Nephron (organoid): ENCODE measurements around the gene SETBP1.

Source experiments
- H3K27ac Mint-ChIP-seq, 3 experiments: 2 replicates each; pipeline ENCODE4 v1.8.0; 2020; ENCODE audit warnings: mixed read lengths in 3 of 3, mild to moderate bottlenecking in 2 of 3, moderate library complexity in 1 of 3
- H3K27me3 Mint-ChIP-seq: 2 replicates; pipeline ENCODE4 v1.8.0; 2021; ENCODE audit warnings: low read depth, mild to moderate bottlenecking, moderate library complexity, mixed read lengths
- H3K36me3 Mint-ChIP-seq: 2 replicates; pipeline ENCODE4 v1.8.0; 2020; ENCODE audit warnings: low read depth, mixed read lengths
- H3K4me1 Mint-ChIP-seq: 2 replicates; pipeline ENCODE4 v1.8.0; 2020; ENCODE audit warnings: mixed read lengths
- H3K4me3 Mint-ChIP-seq, 3 experiments: 2 replicates each; pipeline ENCODE4 v1.8.0; 2020; ENCODE audit warnings: mild to moderate bottlenecking in 3 of 3, mixed read lengths in 3 of 3, moderate library complexity in 2 of 3
- H3K9me3 Mint-ChIP-seq: 2 replicates; pipeline ENCODE4 v1.8.0; 2020; ENCODE audit warnings: mixed read lengths
- CTCF ChIP-seq, 3 experiments: fragments of 200-600 bp; sonication (generic); IDR thresholded peaks; one replicate each; pipeline ENCODE4 v1.5.0; 2021; ENCODE audit warnings: antibody characterized with exemption in 3 of 3; ENCODE audit not compliant: unreplicated experiment in 3 of 3

SETBP1 gene

GRCh38 chr18:44786688-44787087 is 106.0 kb downstream of the SETBP1 start:
- Mint-ChIP-seq H3K27me3 (peaks cover 4% of the 10 kb centered on the region), H3K9me3 (no peaks in the 10 kb centered on the region), H3K36me3 (peaks cover 3% of the 10 kb centered on the region)

GRCh38 chr18:44788334-44788733 is 107.6 kb downstream of the SETBP1 start:
- Mint-ChIP-seq H3K4me1 (peaks cover 90% of the 10 kb centered on the region), H3K27ac (peak overlapping the region; percentile 81 to 94 (median 93)), H3K9me3 (no peaks in the 10 kb centered on the region), H3K4me3 (peak overlapping the region in 2 of 3 experiments; percentile 12 to 58), H3K27me3 (peaks cover 4% of the 10 kb centered on the region), H3K36me3 (no peaks in the 10 kb centered on the region)
- no peak for TF ChIP-seq CTCF (IDR thresholded peaks at IDR 0.05; ENCODE audit: unreplicated experiment in 3 of 3)

More at GRCh38 chr18:44786688-44787087, 106.0 kb downstream of the SETBP1 start:
- Mint-ChIP-seq H3K27ac (peak overlapping the region; percentile 72 to 86 (median 80)), H3K4me3 (peak overlapping the region in 2 of 3 experiments; percentile 9 to 43), H3K4me1 (peaks cover 88% of the 10 kb centered on the region)
- TF ChIP-seq CTCF (IDR thresholded peaks at IDR 0.05; ENCODE audit: unreplicated experiment in 3 of 3) = no peak

GRCh38 chr18:44789710-44790109 is 109.0 kb downstream of the SETBP1 start:
- Mint-ChIP-seq H3K27ac (peak overlapping the region; percentile 90 to 98 (median 94)), H3K27me3 (no peaks in the 10 kb centered on the region), H3K4me3 (peak overlapping the region; percentile 12 to 47 (median 46)), H3K4me1 (peaks cover 92% of the 10 kb centered on the region), H3K36me3 (peaks cover under 1% of the 10 kb centered on the region), H3K9me3 (no peaks in the 10 kb centered on the region)
- no peak for TF ChIP-seq CTCF (IDR thresholded peaks at IDR 0.05; ENCODE audit: unreplicated experiment in 3 of 3)

- Mint-ChIP-seq H3K4me3 (peak overlapping the region in 2 of 3 experiments; percentile 17 to 26), H3K27me3 (no peaks in the 10 kb centered on the region), H3K4me1 (peaks cover 94% of the 10 kb centered on the region), H3K36me3 (peaks cover 8% of the 10 kb centered on the region), H3K27ac (peak overlapping the region; percentile 90 to 98 (median 94)), H3K9me3 (no peaks in the 10 kb centered on the region)
- TF ChIP-seq CTCF (IDR thresholded peaks at IDR 0.05; ENCODE audit: unreplicated experiment in 3 of 3) = no peak
Observed at GRCh38 chr18:44790860-44791259, 110.2 kb downstream of the SETBP1 start.

- TF ChIP-seq CTCF (IDR thresholded peaks at IDR 0.05; ENCODE audit: unreplicated experiment in 3 of 3) = no peak
- H3K9me3 Mint-ChIP-seq = no peaks in the 10 kb centered on the region
- H3K27ac Mint-ChIP-seq = peak overlapping the region; percentile 90 to 98 (median 94)
Observed at GRCh38 chr18:44791520-44791919, 110.8 kb downstream of the SETBP1 start.

GRCh38 chr18:44792456-44793061 is 111.9 kb downstream of the SETBP1 start:
- peak overlapping the region in 2 of 3 experiments; percentile 25 to 51 for H3K4me3 Mint-ChIP-seq
- no peak for TF ChIP-seq CTCF (IDR thresholded peaks at IDR 0.05; ENCODE audit: unreplicated experiment in 3 of 3)
- H3K27me3 Mint-ChIP-seq = no peaks in the 10 kb centered on the region
- peaks cover 10% of the 10 kb centered on the region for H3K36me3 Mint-ChIP-seq
- peaks cover 89% of the 10 kb centered on the region for H3K4me1 Mint-ChIP-seq
- peak overlapping the region; percentile 90 to 98 (median 94) for H3K27ac Mint-ChIP-seq
- no peaks in the 10 kb centered on the region for H3K9me3 Mint-ChIP-seq

More at GRCh38 chr18:44791520-44791919, 110.8 kb downstream of the SETBP1 start:
- peaks cover 92% of the 10 kb centered on the region for H3K4me1 Mint-ChIP-seq
- H3K4me3 Mint-ChIP-seq = peak overlapping the region in 2 of 3 experiments; percentile 15 to 26
- H3K36me3 Mint-ChIP-seq = peaks cover 10% of the 10 kb centered on the region
- H3K27me3 Mint-ChIP-seq = no peaks in the 10 kb centered on the region
